ENCODE results near the gene SLC27A5.
"Not testable (repeated sequence)": the region's sequence is repeated elsewhere in the genome, so short reads cannot be mapped to it uniquely, and the experiment has no call there.

Gene SLC27A5

GRCh38 chr19:58498316-58499020, 13.3 kb downstream of the SLC27A5 start:
- in situ Hi-C loops (cut with MboI; ENCODE audit: low sequenced_read_pairs): no loop called here

GRCh38 chr19:58497634-58498170, 14.1 kb downstream of the SLC27A5 start:
- in situ Hi-C loops (cut with MboI; ENCODE audit: low sequenced_read_pairs): no loop called here

GRCh38 chr19:58492265-58492664, 19.5 kb downstream of the SLC27A5 start:
- in situ Hi-C loops (cut with MboI; ENCODE audit: low sequenced_read_pairs): no loop called here

- in situ Hi-C loops (cut with MboI; ENCODE audit: low sequenced_read_pairs): no loop called here
Observed at GRCh38 chr19:58491393-58491792, 20.4 kb downstream of the SLC27A5 start.

GRCh38 chr19:58484349-58484748, 27.4 kb downstream of the SLC27A5 start:
- in situ Hi-C loops (cut with MboI; ENCODE audit: low sequenced_read_pairs): not testable (repeated sequence)

- in situ Hi-C loops (cut with MboI; ENCODE audit: low sequenced_read_pairs): no loop called here
Observed at GRCh38 chr19:58483776-58484175, 28.0 kb downstream of the SLC27A5 start.

GRCh38 chr19:58482372-58482771, 29.4 kb downstream of the SLC27A5 start:
- in situ Hi-C loops (cut with MboI; ENCODE audit: low sequenced_read_pairs): no loop called here

GRCh38 chr19:58480831-58481230, 31.0 kb downstream of the SLC27A5 start:
- in situ Hi-C loops (cut with MboI; ENCODE audit: low sequenced_read_pairs): no loop called here

GRCh38 chr19:58480481-58480830, 31.3 kb downstream of the SLC27A5 start:
- in situ Hi-C loops (cut with MboI; ENCODE audit: low sequenced_read_pairs): no loop called here

GRCh38 chr19:58479736-58480480, 31.9 kb downstream of the SLC27A5 start:
- in situ Hi-C loops (cut with MboI; ENCODE audit: low sequenced_read_pairs): no loop called here

- in situ Hi-C loops (cut with MboI; ENCODE audit: low sequenced_read_pairs): no loop called here
Observed at GRCh38 chr19:58479303-58479702, 32.5 kb downstream of the SLC27A5 start.

- in situ Hi-C loops (cut with MboI; ENCODE audit: low sequenced_read_pairs): no loop called here
Observed at GRCh38 chr19:58477871-58478270, 33.9 kb downstream of the SLC27A5 start.

GRCh38 chr19:58477130-58477529, 34.7 kb downstream of the SLC27A5 start:
- in situ Hi-C loops (cut with MboI; ENCODE audit: low sequenced_read_pairs): no loop called here

GRCh38 chr19:58476498-58477015, 35.2 kb downstream of the SLC27A5 start:
- in situ Hi-C loops (cut with MboI; ENCODE audit: low sequenced_read_pairs): no loop called here

- in situ Hi-C loops (cut with MboI; ENCODE audit: low sequenced_read_pairs): no loop called here
Observed at GRCh38 chr19:58475714-58476497, 35.9 kb downstream of the SLC27A5 start, which contains the start of gene ZNF446. TSS of gene ZNF446 (plus strand) at chr19:58476352. CDS start at chr19:58477219, 867 bp downstream.

- in situ Hi-C loops (cut with MboI; ENCODE audit: low sequenced_read_pairs): no loop called here
Observed at GRCh38 chr19:58474997-58475713, 36.6 kb downstream of the SLC27A5 start.

- in situ Hi-C loops (cut with MboI; ENCODE audit: low sequenced_read_pairs): no loop called here
Observed at GRCh38 chr19:58474291-58474996, 37.3 kb downstream of the SLC27A5 start.

GRCh38 chr19:58473775-58474174, 38.0 kb downstream of the SLC27A5 start:
- in situ Hi-C loops (cut with MboI; ENCODE audit: low sequenced_read_pairs): no loop called here

- in situ Hi-C loops (cut with MboI; ENCODE audit: low sequenced_read_pairs): no loop called here
Observed at GRCh38 chr19:58471736-58472135, 40.1 kb downstream of the SLC27A5 start.
